ENCODE measurements around the gene THADA.
A peak's percentile ranks its signal among the peaks of the same experiment; 100 is the strongest.
"Not testable (repeated sequence)": the region's sequence is repeated elsewhere in the genome, so short reads cannot be mapped to it uniquely, and the experiment has no call there.

THADA gene

GRCh38 chr2:43461453-43462073 is 134.3 kb downstream of the THADA start:
- no peak for DNase-seq (ENCODE audit: low read depth)

GRCh38 chr2:43460611-43461365 is 135.1 kb downstream of the THADA start:
- DNase-seq (ENCODE audit: low read depth), result no peak

GRCh38 chr2:43460174-43460546 is 135.7 kb downstream of the THADA start:
- DNase-seq (ENCODE audit: low read depth), result no peak

- no peak for DNase-seq (ENCODE audit: low read depth)
These were observed 136.2 kb downstream of the THADA start for GRCh38 chr2:43459446-43460173.

- DNase-seq (ENCODE audit: low read depth), result no peak
These were observed 137.7 kb downstream of the THADA start for GRCh38 chr2:43458014-43458628.

- DNase-seq (ENCODE audit: low read depth), result peak; percentile 67
These were observed 139.9 kb downstream of the THADA start for GRCh38 chr2:43455731-43456642.

GRCh38 chr2:43455296-43455695 is 140.5 kb downstream of the THADA start:
- no peak for DNase-seq (ENCODE audit: low read depth)

- no peak for DNase-seq (ENCODE audit: low read depth)
These were observed 141.0 kb downstream of the THADA start for GRCh38 chr2:43454791-43455190.

- DNase-seq (ENCODE audit: low read depth), result no peak
These were observed 142.4 kb downstream of the THADA start for GRCh38 chr2:43453179-43454170.

- no peak for DNase-seq (ENCODE audit: low read depth)
These were observed 143.5 kb downstream of the THADA start for GRCh38 chr2:43452318-43452731.

GRCh38 chr2:43450617-43451016 is 145.2 kb downstream of the THADA start:
- no peak for DNase-seq (ENCODE audit: low read depth)

- no peak for DNase-seq (ENCODE audit: low read depth)
These were observed 147.1 kb downstream of the THADA start for GRCh38 chr2:43448822-43449110.

- no peak for DNase-seq (ENCODE audit: low read depth)
These were observed 147.6 kb downstream of the THADA start for GRCh38 chr2:43448011-43448821.

GRCh38 chr2:43446755-43447154 is 149.1 kb downstream of the THADA start:
- not testable (repeated sequence) for DNase-seq (ENCODE audit: low read depth)

- no peak for DNase-seq (ENCODE audit: low read depth)
These were observed 150.1 kb downstream of the THADA start for GRCh38 chr2:43445781-43446180.

GRCh38 chr2:43444989-43445645 is 150.7 kb downstream of the THADA start:
- no peak for DNase-seq (ENCODE audit: low read depth)

- no peak for DNase-seq (ENCODE audit: low read depth)
These were observed 152.6 kb downstream of the THADA start for GRCh38 chr2:43443282-43443681.

GRCh38 chr2:43441195-43441594 is 154.6 kb downstream of the THADA start:
- no peak for DNase-seq (ENCODE audit: low read depth)
